ENCODE data around the gene LDLRAD1.

- TF ChIP-seq POLR2A (IDR thresholded peaks at IDR 0.05; ENCODE audit: low read length) (no peak), GATA1 (IDR thresholded peaks at IDR 0.05; ENCODE audit: low read depth, low read length) (no peak)
These were observed 7.4 kb downstream of the LDLRAD1 start for GRCh38 chr1:54010415-54011117.

Data from erythroblast (primary cell).